HG03103 (cell line): Measurements from ENCODE around the gene CNN2.

Experiments
- ATAC-seq: cut with Tn5 transposase; IDR thresholded peaks from one replicate; pipeline ENCODE4 v1.9.1; 2021; ENCODE audit warnings: low read depth; ENCODE audit not compliant: unreplicated experiment

CNN2 gene

DNA sequence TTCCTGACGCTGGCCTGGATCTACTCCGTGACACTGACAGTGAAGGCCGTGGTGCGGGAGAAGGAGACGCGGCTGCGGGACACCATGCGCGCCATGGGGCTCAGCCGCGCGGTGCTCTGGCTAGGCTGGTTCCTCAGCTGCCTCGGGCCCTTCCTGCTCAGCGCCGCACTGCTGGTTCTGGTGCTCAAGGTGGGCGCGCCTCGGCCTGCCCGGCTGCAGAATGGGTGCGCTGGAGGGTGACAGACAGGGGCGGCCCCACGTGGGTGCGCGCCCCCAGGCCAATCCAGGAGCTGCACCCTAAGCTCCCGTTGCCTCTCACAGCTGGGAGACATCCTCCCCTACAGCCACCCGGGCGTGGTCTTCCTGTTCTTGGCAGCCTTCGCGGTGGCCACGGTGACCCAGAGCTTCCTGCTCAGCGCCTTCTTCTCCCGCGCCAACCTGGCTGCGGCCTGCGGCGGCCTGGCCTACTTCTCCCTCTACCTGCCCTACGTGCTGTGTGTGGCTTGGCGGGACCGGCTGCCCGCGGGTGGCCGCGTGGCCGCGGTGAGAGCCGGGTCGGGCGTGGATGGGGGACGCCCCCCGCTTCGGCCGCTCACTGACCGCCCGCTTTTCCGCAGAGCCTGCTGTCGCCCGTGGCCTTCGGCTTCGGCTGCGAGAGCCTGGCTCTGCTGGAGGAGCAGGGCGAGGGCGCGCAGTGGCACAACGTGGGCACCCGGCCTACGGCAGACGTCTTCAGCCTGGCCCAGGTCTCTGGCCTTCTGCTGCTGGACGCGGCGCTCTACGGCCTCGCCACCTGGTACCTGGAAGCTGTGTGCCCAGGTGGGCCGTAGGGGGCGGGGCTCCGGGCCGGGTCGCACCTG, 20.7 kb downstream of the CNN2 start:
- no peak for ATAC-seq

DNA sequence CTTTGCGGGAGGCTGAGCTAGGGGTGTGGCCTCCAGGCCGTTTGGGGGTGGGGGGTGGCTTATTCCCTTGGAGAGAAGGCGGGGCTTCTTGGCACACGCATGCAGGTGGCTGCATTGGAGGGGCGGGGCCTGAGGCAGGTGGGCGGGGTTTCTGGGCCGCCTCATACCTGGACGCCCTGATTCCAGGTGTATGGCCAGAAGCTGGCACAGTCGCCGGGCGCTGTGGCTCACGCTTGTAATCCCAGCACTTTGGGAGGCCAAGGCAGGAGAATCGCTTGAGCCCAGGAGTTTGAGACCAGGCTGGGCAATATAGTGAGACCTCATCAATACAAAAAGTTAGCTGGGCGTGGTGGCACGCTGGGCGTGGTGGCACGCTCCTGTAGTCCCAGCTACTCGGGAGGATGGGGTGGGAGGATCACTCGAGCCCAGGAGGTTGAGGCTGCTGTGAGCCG, 21.3 kb downstream of the CNN2 start:
- ATAC-seq = no peak

DNA sequence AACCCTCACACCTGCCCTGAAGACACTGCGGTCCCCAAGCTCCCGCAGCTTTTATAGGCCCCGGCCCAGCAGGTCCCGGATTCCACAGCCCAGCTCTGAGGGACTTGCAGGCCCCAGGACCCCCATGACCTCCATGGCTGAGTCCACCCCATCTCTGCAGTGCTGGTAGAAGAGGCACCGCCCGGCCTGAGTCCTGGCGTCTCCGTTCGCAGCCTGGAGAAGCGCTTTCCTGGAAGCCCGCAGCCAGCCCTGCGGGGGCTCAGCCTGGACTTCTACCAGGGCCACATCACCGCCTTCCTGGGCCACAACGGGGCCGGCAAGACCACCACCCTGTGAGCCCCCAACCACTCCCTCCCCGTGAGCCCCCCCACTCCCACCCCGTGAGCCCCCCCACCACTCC, 22.7 kb downstream of the CNN2 start:
- ATAC-seq = no peak

- ATAC-seq = no peak
Observed at GRCh38 chr19:1049800-1050199, 23.4 kb downstream of the CNN2 start.

GRCh38 chr19:1050989-1051788, 24.8 kb downstream of the CNN2 start:
- ATAC-seq = no peak

- ATAC-seq = no peak
Observed at GRCh38 chr19:1051791-1052190, 25.4 kb downstream of the CNN2 start.

DNA sequence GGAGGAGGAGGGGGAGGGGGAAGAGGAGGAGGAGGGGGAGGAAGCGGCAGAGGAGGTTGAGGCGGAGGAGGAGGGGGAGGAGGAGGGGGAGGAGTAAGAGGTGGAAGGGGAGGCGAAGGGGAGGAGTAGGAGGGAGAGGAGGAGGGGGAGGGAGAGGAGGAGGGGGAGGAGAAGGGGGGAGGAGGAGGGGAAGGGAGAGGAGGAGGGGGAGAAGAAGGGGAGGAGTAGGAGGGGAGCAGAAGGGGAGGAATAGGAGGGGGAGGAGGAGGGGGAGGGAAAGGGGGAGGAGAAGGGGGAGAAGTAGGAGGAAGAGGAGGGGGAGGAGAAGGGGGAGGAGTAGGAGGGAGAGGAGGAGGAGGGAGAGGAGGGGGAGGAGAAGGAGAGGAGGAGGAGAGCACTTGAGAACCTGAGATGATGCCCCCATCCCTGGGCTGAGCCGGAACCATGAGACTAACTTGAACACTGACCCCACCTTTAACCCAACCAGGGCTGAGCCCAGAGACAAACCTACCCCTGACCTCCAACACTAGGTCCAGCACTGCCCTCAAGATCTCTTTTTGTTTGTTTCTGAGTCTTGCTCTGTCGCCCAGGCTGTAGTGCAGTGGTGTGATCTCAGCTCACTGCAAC, 26.1 kb downstream of the CNN2 start:
- no peak for ATAC-seq

- ATAC-seq = no peak
Observed at GRCh38 chr19:1053176-1054101, 27.0 kb downstream of the CNN2 start.

GRCh38 chr19:1054102-1055027, 28.0 kb downstream of the CNN2 start:
- no peak for ATAC-seq

DNA sequence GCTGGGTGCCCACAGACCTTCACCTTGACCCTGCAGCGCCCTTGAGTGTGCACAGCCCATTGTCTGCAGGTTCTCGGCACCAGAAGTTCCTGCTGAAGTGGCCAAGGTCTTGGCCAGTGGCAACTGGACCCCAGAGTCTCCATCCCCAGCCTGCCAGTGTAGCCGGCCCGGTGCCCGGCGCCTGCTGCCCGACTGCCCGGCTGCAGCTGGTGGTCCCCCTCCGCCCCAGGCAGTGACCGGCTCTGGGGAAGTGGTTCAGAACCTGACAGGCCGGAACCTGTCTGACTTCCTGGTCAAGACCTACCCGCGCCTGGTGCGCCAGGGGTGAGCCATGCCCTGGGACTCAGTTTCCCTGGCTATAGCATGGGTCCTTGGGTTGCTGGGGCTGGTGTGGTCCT, 28.6 kb downstream of the CNN2 start:
- no peak for ATAC-seq

DNA sequence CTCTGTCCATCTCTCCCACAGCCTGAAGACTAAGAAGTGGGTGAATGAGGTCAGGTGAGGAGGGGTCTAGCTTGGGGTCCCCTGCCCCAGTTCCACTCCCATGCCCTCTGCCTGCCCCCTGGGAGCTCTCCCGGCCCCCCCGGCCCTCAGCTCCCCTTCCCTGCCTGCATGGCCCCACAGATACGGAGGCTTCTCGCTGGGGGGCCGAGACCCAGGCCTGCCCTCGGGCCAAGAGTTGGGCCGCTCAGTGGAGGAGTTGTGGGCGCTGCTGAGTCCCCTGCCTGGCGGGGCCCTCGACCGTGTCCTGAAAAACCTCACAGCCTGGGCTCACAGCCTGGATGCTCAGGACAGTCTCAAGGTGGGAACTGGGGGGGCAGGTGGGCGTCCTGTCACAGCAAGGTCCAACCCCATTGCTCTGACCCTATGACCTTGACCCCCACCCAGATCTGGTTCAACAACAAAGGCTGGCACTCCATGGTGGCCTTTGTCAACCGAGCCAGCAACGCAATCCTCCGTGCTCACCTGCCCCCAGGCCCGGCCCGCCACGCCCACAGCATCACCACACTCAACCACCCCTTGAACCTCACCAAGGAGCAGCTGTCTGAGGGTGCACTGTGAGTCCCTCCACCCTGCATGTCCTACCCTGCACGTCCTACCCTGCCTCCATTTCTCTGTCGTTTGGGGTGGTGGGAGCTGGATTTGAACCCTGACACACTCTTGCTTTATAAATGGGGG, 29.6 kb downstream of the CNN2 start:
- no peak for ATAC-seq

GRCh38 chr19:1057176-1057855, 30.9 kb downstream of the CNN2 start:
- no peak for ATAC-seq

GRCh38 chr19:1058112-1058511, 31.7 kb downstream of the CNN2 start:
- ATAC-seq = no peak

DNA sequence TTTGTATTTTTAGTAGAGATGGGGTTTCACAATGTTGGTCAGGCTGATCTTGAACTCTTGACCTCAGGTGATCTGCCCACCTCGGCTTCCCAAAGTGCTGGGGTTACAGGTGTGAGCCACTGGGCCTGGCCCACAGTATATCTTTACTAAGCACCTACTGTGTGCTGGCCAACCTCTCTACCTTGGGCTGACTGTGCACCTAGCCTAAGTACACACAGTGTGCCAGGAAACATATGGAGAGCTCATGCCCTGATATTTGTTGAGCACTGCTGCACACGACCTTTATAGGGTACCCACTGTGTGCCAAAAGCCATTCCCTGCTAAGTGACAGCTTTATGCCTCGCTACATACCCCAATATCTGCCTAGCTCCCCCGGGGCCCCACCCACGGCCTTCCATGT, 34.3 kb downstream of the CNN2 start:
- no peak for ATAC-seq

DNA sequence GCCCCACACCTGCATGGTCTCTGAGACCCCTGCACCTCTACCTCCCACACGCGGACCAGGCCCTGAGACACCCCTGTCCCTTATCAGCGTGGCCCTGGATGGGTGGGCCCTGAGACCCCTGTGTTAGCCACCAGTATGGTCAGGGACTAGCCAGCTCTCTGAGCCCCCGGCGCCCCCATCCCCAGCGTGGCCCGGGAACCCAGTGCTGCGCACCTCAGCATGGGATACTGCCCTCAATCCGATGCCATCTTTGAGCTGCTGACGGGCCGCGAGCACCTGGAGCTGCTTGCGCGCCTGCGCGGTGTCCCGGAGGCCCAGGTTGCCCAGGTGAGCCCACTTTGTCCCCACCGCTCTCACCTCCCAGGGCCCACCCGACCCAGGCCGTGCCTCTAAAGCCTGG, 35.6 kb downstream of the CNN2 start:
- no peak for ATAC-seq

GRCh38 chr19:1062387-1063029, 36.1 kb downstream of the CNN2 start:
- ATAC-seq = no peak
